Spleen (tissue), 7 donors: Measurements from ENCODE around the gene RPP21.

Experiments
- CTCF ChIP-seq, 11 experiments: fragments of 200-600 bp in 7 of 11; fragments of 450-650 bp in 4 of 11; sonication (generic) in 4 of 11; IDR thresholded peaks in 8 of 11; conservative IDR thresholded peaks in 3 of 11; 1 replicate in 7 of 11; 2 replicates in 4 of 11; pipeline versions ENCODE4 v1.4.0 to v1.8.0; 2016 to 2021; ENCODE audit warnings: antibody characterized with exemption in 11 of 11, inconsistent platforms in 4 of 11, mild to moderate bottlenecking in 1 of 11
- POLR2A ChIP-seq, 3 donors: fragments of 450-650 bp; IDR thresholded peaks; one replicate each; pipeline ENCODE4 v1.5.1; 2017; ENCODE audit warnings: antibody characterized with exemption in 3 of 3, mild to moderate bottlenecking in 1 of 3
- POLR2AphosphoS5 ChIP-seq, 3 donors: sonication (generic); formaldehyde crosslinking; IDR thresholded peaks; one replicate each; pipeline ENCODE4 v1.5.1; 2017; ENCODE audit warnings: antibody characterized with exemption in 3 of 3
- donor health status: DM: no; HTN: no; CAD: no; lungs with moderate emphysema.
- donor health status: DM: no; HTN: no; CAD: no.
- donor health status: DM: no; HTN: no; CAD: no.

- TF ChIP-seq POLR2A (IDR thresholded peaks at IDR 0.05), result no peak
- peak in 1 of 3 donors; percentile 20 for TF ChIP-seq POLR2AphosphoS5 (IDR thresholded peaks at IDR 0.05)
- TF ChIP-seq CTCF (IDR thresholded peaks at IDR 0.05 in 8 of 11, conservative IDR thresholded peaks at IDR 0.05 in 3 of 11), result no peak
These were observed 3.2 kb upstream of the RPP21 start for GRCh38 chr6:30341728-30342127.
